Smooth muscle cell of the brain vasculature (primary cell): ENCODE data around the gene NDUFA13.

ENCODE experiments used
- DNase-seq: peaks from one replicate; pipeline ENCODE4 v3.0.0-alpha.2; 2012; ENCODE audit warnings: low read depth, low spot score

The NDUFA13 gene

DNA sequence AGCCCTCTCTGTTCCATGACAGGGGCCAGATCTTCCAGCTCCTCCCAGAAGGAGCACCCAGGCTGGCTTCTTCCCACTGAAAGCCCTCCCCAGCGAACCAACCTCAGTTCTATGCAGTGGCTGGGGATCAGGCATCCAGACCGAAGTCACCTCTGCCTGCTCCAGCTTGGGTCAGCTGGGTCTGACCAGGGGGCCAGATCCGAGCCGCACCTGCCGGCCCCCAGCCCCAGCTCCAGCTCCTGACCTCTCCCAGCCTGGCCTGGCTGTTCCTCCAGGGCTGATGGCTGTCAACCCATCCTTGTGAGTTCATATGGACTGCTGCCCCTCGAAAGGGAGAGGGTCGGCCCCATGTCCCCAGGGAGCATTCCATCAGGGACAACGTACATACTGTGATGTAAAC is 8.7 kb upstream of the NDUFA13 start:
- no peak for DNase-seq

DNA sequence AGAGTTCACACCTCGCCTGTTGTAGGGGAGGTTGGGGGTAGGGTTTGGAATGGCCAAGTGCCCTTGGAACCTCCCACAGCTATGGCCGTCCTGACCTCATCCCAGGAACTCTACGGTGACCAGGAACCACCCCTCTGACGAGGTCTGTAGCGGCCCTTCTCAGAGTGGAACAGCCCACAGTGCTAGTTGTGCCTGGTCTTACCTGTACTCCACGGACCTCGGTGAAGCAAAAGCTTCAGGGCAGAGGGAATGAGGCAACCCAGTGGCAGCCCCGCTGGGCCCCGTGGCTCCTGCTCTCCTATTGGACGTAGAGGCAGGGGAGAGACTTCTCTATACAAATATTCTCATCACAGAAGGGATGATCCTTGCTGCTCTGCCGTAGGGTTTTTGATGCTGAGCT is 7.8 kb upstream of the NDUFA13 start:
- DNase-seq, result no peak

DNA sequence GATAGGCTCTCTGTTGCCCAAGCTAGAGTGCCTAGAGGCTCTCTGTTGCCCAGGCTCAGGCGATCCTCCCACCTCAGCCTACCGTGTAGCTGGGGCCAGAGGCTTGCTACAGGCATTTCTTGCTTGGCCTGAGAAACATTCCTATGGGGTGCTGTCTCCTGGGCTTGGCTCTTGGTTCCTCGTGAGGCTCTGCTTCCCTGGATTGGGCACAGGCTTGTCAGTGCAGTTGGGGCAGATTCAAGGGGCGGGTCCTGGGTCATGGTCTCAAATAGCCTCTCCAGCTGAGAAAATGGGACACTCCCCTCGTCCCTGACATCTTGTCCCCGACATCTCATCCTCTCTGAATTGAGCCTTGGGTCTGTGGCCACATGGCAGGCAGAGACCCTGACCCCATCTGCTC is 5.6 kb upstream of the NDUFA13 start:
- DNase-seq, result no peak

DNA sequence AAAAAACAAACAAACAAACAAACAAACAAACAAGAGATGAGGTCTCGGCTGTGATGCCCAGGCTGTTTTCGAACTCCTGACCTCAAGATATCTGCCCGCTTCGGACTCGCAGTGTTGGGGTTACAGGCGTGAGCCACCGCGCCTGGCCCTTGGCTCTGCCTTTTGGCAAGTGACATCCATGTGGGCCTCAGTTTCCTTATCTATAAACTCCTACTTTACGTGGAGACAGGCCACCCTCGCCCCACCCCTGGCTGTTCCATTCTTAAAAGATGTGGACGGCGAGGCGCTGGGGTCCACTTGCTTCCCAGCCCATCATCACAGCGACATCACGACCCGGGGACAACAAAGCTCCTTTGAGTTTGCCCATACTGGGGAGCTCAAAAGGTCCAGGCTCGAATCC is 2.3 kb upstream of the NDUFA13 start:
- no peak for DNase-seq

DNA sequence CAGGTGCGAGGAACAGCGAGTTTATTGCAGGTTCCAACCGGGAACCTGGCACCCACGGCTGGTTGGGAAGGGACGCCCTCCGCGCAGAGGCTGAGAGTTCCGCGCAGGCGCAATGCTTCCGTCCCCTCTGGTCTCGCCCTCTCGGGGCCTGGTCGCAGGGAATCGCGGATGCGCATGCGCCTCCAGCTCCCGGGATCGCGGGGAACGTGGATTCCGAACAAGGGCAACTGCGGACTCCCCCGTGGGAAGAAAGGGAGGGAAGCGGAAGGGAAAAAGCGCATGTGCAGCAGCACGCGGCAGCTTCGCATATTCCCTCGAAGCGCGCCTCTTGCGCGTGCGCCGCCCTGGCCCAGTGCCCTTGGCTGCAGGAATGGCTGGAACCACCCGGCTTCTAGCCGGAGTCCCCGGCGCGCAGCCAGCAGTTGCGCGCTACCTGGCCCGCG is 1.8 kb upstream of the NDUFA13 start:
- no peak for DNase-seq

DNA sequence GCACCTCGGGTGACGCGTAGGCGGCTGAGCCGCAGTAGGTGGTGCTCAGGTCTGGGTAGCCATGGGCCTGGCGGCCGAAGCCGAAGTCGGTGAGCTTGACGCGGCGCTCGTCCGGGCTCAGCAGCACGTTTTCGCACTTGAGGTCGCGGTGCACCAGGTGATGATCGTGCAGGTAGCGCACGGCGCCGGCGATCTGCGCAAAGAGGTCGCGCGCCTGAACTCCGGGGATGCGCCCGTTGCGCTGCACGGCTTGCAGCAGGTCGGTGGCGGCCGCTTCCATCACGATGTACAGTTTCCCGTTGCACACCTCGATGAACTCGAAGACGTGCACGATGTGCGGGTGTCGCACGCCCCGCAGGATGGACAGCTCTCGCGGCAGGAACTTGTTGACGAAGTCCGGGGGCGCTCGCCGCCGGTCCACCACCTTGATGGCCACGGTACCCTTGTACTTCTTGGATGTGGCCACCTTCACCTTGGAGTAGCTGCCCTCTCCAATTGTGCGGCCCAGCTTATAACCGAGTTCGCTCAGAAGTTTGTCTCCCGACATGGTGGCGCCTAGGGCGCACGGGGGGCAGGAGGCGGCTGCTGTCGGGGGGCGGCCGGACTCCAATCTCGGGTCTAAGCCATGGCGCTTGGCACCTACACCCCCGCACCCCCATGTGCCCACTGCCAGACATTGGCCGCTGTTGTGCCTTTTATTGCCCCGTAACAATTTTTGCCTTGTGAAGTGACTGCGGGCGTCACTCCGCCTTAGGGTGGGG is 964 bp upstream of the NDUFA13 start, which contains the start of gene TSSK6:
TSSK6 (minus strand) TSS at position 668 of the 761 bp plus-strand sequence; CDS start at position 547, 121 bp downstream.
- no peak for DNase-seq

DNA sequence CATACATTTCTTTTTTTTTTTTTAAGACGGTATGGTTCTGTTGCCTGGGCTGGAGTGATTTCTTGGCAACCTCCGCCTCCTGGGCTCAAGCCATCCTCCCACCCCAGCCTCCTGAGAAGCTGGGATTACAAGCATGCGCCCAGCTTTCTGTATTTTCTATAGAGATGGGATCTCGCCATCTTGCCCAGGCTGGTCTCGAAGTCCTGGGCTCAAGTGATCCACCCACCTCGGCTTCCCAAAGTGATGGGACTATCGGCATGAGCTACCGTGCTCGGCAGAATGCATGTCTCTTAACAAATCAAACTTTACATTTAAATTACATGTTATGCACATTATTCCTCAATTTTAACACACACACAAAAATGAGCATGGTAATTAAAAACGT is 1.2 kb downstream of the NDUFA13 start:
- no peak for DNase-seq

DNA sequence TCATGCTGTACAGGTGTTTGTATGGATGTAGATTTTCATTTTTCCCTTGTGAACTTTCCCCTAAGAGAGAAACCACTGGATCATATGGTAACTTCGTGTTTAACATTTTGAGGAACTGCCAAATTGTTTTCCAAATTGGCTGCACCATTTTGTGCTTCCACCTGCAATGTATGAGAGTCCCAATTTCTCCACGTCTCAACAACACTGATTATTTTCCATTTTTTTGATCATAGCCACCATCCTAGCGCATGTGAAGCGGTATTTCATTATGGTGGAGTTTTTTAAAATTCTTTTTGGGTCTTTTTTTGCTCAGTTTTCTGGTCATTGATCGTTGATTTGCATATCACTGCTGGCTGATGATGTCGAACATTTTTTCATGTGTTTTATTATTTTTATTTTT is 5.0 kb downstream of the NDUFA13 start:
- DNase-seq, result no peak

DNA sequence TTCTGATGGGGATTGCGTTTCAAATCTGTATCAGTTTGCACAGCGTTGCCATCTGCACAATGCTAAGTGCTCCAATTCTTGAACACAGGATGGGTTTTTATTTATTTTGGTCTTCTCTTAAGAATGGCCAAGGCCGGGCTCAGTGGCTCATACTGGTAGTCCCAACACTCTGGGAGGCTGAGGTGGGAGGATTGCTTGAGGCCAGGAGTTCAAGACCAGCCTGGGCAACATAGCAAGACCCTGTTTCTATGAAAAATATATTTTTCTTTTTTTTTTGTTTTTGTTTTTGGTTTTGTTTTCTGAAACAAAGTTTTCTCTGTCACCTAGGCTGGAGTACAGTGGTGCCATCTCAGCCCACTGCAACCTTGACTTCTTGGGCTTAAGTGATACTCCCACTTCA is 7.2 kb downstream of the NDUFA13 start:
- DNase-seq, result no peak

DNA sequence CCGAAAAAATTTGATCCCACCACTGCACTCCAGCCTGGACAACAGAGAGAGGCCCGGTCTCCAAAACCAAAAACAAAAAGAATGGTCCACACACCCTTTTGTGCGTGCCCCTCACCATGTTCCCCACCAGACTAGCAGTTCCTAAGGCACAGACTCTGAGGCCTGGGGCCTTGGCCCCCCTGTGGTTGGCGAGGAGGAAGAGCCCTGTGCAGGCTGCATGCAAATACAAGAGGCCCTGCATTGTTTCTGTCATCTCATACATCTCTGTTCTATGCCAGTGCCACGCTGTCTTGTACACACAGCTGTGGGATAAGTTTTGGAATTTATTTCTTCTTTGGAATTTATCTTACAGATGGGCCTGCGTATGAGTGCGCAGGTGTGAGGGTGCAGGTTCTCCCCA is 8.0 kb downstream of the NDUFA13 start:
- no peak for DNase-seq

DNA sequence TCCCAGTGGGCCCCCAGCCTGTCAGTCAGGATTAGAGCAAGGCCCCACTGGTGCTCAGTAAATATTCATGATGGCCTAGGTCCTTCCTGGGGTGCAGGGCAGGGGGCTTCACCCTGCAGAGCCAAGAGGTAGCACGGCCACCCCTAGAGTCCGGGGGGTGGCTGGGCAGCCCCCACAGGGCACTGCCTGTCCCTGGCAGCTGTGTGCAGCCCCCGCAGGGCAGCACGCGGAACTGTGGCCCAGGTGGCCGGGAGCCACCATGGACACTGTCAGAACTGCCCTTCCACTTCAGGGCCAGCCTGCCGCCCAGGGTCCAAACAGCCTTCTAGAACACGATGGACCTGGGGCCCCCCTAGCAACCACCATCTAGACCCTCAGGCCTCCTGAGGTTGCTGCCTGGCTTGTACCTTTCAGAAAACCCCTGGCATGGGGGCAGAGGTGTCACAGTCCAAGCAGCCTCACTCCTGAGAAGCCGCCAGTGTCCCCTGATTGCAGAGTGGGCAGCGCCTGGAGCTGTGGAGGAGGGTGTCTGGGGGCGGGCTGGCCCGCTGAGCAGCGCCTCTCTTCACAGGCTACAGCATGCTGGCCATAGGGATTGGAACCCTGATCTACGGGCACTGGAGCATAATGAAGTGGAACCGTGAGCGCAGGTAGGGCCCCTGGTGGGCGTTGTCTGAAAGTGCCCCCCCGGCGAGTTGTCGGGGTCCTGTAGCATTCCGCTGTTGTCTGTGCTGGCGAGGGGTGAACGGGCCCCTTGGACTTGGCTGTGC is 9.8 kb downstream of the NDUFA13 start:
- no peak for DNase-seq

DNA sequence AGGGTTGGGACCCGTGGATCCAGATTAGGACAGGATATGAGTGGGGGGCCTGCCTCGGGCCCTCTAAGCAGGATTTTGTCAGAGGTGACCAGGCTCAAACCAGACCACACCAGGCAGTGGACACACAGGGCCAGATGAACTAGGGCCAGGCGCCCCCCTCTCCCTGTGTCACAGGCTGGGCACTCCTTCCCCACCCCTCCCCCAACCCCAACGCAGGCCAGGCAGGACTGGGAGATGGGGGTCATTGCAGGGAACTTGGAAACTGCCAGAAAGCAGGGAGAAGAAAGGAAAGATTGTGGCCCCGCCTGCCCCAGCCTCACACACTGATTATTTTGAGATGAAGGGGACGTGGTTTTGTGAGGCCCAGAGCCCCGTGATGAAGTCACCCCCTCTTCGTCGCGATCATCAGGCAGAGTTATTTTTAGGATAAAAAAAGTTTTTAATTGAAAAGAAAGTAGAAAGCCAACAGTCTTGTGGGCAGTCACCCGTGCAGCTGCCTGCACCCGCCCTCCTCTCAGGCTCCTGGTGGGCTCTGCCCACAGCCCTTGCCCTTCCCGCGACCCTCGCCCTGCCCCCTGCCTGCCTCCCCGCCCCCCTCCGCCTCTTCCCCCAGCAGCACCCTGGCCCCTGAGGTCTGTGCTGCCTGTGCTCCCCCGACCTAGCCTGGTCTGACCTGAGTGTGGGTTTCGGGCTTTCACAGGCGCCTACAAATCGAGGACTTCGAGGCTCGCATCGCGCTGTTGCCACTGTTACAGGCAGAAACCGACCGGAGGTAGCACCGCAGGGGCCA is 10.8 kb downstream of the NDUFA13 start:
- DNase-seq, result no peak

DNA sequence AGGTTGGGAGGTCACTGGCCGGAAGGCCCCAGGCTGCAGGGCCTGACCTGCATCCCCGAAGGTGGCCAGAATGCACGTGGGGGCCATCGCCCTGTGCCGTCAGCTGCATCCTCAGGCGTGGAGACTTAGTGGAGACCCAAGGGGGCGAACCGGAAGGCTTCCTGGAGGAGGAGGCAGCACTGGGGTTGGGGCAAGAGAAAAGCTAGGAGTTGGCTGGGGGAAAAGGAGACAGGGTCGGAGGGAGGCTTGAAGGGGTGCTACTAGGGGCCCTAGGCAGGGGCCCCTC is 11.3 kb downstream of the NDUFA13 start:
- no peak for DNase-seq

DNA sequence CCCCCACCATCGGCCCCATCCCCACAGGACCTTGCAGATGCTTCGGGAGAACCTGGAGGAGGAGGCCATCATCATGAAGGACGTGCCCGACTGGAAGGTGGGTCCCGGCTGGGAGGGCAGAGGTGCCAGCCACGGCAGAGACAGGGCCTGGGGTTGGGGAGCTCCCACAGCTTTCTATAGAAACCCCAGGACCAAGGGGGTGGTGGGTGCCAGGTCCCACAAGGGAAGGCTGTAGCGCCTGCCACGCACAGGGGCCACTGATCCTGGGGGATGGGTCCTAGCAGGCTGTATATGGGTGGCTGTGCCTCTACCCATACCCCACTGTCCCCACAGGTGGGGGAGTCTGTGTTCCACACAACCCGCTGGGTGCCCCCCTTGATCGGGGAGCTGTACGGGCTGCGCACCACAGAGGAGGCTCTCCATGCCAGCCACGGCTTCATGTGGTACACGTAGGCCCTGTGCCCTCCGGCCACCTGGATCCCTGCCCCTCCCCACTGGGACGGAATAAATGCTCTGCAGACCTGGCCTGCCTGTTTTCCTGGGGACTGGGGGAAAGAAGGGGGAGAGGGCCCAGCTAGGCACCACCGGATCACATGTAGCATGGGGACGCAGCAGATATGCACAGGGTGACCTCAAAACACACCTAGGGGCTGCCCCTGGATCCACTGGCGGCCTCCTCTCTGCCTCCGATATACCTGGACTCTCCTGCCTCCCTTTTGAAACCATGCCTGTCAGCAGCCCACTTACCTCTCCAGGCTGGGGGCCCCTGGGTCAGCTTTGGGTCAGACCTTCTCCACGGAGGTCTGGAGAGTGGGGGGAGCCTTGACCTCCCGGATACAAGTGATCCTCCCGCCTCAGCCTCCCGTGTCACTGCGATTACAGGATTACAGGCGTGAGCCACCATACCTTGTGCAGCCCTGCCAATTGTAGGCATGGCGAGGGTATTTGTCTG is 11.9 kb downstream of the NDUFA13 start:
- DNase-seq, result no peak

DNA sequence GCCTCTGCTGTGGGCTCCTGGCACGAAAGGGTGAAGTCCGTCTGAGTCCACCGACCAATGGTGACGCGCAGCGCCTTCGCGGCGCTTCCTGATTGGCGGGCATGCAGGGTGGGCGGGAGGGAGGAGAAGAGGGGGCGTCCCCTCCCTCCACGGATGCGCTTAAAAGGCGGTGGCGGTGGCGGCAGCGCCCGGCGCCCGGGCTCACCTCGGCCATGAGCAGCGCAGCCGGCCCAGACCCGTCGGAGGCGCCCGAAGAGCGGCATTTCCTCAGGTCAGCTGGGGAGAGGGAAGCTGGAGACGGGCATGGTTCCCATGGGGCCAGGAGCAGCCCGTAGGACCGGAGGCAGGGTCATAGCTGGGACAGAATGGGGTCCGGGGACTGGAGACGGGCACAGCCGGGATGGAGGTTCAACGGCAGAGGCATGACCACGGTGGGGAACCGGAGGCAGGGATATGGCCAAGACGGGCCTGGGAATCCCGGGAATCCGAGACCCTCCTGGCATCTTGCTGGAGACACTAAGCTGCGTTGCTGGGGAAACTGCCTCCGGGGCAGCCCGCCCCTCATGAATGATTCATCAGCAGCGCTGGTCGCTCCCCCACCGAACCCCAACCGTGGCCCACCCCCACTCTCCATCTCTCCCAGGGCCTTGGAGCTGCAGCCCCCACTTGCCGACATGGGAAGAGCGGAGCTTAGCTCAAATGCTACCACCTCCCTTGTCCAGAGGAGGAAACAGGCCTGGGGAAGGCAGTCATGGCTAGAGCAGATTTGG is 12.9 kb downstream of the NDUFA13 start, which contains the start of gene YJEFN3:
YJEFN3 (plus strand) TSS at position 191 of the 770 bp plus-strand sequence; CDS start at position 213, 22 bp downstream.
- DNase-seq, result no peak

DNA sequence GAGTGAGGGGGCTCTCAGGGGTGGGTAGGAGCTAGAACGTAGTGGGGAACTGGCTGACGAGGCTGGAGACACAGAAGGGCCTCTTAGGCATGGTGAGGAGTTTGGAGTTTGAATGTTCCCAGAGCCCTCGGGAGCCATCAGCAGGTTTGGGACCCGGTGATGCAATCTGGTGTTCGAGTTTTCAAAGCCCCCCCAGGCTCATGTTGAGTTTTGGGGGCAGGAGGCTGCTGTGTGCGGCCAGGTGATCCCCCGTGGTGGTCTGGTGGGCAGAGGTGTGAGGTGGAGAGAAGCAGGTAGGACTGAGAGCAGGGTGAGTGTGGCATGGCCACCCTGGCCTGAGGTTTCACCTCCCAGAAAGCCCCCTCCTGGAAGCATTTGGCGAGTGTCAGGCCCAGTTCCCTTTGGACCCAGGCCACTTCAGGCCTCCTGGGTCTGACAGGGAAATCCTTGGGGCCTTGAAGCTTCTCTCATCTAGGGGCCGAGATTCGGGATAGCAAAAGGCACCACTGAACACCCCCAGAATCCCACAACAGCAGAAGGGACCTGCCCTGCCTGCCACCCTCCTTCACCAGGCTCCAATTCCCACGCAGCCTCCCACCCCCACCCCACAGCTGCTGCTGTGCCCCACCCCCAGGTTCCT is 13.9 kb downstream of the NDUFA13 start:
- no peak for DNase-seq

DNA sequence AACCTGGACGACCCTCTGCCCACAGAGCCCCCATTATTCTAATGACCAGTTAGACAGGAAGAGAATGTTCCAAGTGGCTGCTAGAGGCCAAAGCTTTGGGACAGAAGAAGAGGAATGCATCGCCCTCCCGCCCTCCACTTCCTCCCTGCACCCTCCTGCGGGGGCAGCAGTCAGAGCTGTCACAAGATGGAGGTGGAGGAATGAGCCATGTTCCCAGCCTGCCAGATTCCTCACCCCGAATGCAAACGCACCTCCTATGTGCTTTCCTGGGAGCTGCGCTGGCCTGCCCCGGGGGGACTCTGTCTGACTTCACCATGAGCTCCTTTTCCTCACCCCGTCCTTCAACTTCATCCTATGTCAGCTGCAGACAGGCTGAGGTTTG is 14.4 kb downstream of the NDUFA13 start:
- DNase-seq, result no peak

DNA sequence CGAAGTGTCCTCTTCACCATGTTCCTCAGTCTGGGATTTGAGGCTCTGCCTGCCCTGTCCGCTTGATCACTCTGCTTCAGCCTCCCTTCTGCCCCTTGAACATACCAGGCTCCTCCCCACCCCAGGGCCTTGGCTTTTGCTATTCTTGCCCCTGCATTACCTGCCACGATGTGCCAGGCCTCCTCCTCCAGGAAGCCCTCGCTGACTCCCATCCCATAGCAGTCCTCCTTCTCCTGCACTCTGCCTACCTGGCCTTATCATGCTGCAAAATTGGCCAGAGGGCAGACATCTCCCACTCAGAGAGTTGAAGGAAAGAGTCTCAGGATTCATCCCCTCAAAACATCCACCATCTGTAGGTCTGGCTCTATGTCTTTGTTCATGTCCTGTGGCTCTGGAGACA is 14.9 kb downstream of the NDUFA13 start:
- no peak for DNase-seq

DNA sequence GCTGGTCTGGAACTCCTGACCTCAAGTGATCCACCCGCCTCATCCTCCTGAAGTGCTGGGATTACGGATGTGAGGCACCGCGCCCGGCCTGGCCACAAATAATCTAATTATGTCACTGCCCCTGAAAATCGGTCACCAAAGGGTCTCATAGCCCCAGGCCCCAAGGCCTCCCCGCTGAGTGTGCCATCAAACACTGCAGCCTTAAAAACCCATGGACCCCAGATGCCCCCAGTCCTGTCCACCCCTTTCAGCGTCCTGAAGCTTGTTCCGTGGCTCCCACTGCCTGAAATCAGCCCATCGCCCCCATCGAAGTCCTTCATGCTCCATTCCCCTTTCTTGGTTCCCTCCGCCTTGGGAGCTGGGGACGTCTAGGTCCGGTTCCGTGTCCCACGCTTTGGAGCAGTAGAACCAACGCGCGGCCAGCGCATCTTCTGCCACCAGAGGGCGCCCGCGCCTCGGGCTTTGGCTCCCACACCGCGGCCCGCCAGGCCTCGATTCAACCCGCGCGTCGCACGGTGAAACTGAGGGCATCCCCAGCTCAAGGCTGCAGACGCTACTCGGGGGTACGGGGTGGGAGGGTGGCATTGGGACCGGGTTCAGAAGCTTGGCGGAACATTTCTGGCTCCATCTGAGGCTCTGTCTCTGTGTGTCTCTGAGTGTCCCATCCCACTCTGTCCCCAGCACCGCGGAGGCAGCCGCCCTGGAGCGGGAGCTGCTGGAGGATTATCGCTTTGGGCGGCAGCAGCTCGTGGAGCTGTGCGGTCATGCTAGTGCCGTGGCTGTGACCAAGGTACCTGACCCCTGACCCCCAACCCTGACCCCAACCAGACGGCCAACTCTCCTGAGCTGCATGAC is 16.2 kb downstream of the NDUFA13 start:
- peak; percentile 28 for DNase-seq
